GM10266 (cell line): ENCODE data around the gene RANBP3.

ENCODE experiments used
- DNase-seq: peaks from one replicate; pipeline ENCODE4 v3.0.0; 2012; ENCODE audit errors: extremely low spot score
- TF ChIP-seq, protein P1 (sequence below): IDR thresholded peaks from 2 replicates; pipeline ENCODE4 v1.5.1; 2012; ENCODE audit warnings: mild to moderate bottlenecking, low read depth; ENCODE audit not compliant: control insufficient read depth, insufficient read depth; ENCODE audit errors: missing control alignments

Gene RANBP3

DNA sequence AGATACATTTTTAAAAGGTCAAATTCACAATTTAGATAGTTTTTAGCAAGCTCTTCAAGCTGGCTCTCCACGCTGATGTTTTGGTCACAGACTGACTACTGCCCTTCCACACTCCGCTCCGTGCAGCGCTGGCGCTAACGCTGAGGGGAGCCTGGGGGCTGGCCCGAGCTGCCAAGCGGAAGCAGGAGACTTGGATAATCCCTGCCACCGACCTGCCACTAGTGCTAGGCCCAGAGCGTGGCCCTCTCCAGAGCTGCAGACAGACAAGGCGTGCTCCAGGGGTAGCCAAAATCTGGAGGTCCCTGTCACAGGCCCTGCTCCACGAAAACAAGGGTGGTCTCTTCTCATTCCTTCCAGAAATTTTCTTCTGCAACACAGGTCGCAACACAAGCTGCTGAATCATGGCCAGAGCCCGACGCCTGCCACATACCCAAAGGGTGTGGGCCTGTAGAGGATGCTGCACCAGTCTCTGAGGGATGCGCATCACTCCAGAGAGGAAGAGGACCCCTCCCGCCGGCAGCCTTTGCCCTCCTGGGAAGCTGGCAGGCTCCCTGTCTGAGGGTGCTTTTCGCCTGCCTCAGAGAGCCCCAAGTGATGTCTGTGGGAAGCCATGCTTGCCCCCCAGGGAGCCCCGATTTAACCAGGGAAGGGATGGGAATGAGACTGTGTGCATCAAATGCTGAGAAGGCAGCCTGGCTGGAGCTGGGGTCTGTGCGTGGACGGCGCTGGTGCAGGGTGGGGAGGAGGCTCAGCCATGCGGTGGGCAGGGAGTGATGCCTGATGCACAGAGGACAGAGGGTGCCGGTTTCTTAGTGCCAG lies 42.3 kb downstream of the RANBP3 start:
- TF ChIP-seq, protein P1, sequence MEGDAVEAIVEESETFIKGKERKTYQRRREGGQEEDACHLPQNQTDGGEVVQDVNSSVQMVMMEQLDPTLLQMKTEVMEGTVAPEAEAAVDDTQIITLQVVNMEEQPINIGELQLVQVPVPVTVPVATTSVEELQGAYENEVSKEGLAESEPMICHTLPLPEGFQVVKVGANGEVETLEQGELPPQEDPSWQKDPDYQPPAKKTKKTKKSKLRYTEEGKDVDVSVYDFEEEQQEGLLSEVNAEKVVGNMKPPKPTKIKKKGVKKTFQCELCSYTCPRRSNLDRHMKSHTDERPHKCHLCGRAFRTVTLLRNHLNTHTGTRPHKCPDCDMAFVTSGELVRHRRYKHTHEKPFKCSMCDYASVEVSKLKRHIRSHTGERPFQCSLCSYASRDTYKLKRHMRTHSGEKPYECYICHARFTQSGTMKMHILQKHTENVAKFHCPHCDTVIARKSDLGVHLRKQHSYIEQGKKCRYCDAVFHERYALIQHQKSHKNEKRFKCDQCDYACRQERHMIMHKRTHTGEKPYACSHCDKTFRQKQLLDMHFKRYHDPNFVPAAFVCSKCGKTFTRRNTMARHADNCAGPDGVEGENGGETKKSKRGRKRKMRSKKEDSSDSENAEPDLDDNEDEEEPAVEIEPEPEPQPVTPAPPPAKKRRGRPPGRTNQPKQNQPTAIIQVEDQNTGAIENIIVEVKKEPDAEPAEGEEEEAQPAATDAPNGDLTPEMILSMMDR, result no peak
- DNase-seq, result no peak

DNA sequence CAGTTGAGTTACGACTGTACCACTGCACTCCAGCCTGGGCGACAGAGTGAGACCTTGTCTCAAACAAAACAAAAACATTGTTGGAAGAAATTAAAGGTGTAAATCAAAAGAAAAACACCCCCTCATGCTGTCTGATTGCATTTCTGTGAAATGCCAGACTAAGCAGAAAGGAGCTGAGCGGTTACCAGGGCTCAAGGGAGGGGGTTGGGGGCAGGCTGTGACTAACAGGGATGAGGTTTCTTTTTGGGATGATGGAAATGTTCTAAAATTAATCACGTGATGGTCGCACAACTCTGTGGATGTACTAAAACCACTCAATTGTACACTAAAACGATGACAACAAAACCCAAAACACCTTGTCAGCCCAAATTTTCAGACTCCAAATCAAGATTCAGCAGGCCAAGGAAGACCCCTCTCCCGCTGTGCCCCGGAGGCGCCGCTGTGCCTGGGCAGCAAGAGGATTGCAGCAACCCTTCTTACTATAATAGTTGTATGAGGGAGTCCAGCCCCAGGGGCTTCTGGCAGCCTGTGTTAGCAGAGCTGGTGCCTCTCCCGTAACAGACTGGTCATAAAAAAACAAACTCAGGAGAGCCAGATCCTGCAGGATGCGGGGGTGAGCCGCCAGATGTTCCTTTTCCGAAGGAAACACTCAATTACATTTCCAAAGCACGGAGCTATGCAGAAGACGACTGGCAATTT lies 43.0 kb downstream of the RANBP3 start:
- TF ChIP-seq, protein P1, result no peak
- DNase-seq, result no peak

DNA sequence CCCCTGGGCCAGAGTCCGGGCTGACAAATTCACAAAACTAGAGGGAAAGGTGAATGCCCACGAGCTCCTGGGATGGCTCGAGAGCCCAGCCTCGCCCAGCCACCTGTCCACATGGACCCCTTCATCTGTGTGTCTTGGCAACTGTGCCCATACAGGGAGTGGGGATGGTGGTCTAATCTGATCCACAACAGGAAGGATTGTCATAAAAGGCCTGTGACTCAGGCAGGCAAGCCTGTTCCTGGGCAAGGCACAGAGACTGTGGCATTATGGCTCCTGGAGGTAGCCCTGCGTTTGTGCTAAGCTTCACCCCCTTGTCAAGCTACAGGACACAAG lies 43.9 kb downstream of the RANBP3 start:
- TF ChIP-seq, protein P1, result no peak

DNA sequence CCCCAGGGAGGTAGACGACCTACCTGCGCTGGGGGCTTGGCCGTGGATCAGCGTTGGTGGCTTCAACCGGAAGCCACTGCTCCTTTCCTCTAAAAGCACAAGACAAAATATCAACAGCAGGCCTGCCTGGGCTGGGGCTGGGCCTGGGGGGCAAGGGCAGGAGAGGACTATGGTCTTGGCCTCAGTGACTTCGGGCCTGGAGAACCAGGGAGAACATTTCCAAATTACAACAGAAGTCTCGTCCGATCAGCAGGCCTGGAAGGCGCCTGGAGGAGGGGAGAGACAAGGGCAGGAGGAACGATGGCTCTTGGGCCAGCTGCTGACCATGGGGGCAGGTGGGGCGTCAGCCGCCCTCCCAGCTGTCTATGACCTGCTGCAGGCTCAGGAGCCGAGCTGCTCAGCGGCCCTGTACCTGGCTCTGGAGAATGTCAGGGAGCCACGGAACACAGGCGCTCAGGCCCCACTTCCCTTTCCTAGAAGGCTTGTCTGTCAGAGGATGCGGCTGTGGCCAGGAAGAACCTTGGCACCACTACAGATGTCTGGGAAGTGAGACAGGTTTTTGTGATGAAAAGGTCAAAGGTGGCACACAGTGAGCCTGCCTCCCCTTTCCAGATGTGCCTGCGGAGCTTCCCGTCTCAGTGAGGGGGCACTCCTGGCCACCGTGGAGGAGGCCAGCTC lies 44.4 kb downstream of the RANBP3 start:
- DNase-seq, result no peak
- TF ChIP-seq, protein P1, result no peak

More for the DNA sequence above, 43.9 kb downstream of the RANBP3 start:
- no peak for DNase-seq

DNA sequence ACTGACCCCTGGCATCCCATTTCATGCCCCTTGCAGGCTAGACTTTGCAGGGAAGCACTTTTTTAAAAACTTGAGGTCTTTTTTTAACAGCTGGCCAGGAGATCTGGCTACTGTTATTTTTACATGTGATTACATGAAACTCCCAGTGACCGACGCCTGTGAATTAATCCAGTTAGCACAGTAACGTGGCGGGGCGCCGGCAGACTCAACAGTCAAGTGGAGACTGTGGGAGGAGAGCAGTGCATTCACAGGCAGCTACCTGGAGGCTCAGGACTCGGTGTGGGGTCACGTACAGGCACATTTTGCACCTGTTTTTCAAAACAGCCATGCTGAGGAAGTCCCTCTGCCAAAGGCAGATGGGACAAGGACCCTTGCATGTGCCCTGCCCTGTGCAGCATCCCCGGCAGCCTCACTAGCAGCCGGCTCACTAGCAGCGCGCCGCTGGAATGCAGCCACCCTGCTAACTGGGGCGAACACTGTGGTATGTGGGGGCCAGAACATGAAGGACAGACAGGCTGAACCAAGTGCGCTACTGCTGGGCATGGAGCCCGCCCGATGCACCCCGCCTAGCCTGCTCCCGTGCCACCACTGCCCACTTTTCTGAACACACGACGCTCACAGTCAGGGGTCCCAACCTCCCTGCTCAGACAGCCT lies 45.2 kb downstream of the RANBP3 start:
- TF ChIP-seq, protein P1, result no peak
- DNase-seq, result no peak

DNA sequence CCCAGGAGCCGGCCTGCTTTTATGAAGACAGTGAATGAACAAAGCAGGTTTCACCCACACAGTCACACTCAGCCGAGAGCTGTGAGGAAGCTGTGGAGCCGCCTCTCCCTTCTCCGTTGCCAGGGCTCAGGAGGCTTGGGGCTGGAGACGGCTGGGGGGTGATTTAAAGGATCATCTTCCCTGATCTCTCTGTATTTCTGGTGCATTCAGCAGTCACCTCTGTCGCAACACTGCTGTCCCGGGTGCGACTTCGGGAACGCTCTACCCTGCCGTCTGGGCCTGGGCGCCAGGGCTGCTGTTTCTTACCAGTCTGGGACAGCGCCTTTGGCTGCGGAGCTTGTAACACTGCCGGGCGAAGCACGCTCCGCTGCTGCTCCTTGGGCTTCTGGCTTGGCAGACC lies 45.8 kb downstream of the RANBP3 start:
- DNase-seq, result no peak
- TF ChIP-seq, protein P1, result no peak
